Measurements from ENCODE around the gene FAM117B.

FAM117B gene

GRCh38 chr2:202690321-202690900, 55.6 kb downstream of the FAM117B start:
- no peak for TF ChIP-seq CTCF (IDR thresholded peaks at IDR 0.05; ENCODE audit: low read depth, low read length)
- no peak for DNase-seq

GRCh38 chr2:202693503-202693902, 58.7 kb downstream of the FAM117B start:
- no peaks in the 10 kb centered on the region for H3K9me3 ChIP-seq (ENCODE audit: severe bottlenecking)
- peaks cover 11% of the 10 kb centered on the region for H3K36me3 ChIP-seq
- no peak overlapping the region for H3K27ac ChIP-seq
- no peak overlapping the region for H3K4me3 ChIP-seq (ENCODE audit: low read depth, low read length)
- no peak for TF ChIP-seq CTCF (IDR thresholded peaks at IDR 0.05; ENCODE audit: low read depth, low read length)
- no peaks in the 10 kb centered on the region for H3K27me3 ChIP-seq (ENCODE audit: insufficient read depth, low read depth, severe bottlenecking)
- DNase-seq: no peak

More at GRCh38 chr2:202690321-202690900, 55.6 kb downstream of the FAM117B start:
- Histone ChIP-seq H3K27ac (no peak overlapping the region), H3K4me3 (ENCODE audit: low read depth, low read length) (no peak overlapping the region), H3K27me3 (ENCODE audit: insufficient read depth, low read depth, severe bottlenecking) (no peaks in the 10 kb centered on the region), H3K9me3 (ENCODE audit: severe bottlenecking) (no peaks in the 10 kb centered on the region), H3K36me3 (no peaks in the 10 kb centered on the region)

DNA sequence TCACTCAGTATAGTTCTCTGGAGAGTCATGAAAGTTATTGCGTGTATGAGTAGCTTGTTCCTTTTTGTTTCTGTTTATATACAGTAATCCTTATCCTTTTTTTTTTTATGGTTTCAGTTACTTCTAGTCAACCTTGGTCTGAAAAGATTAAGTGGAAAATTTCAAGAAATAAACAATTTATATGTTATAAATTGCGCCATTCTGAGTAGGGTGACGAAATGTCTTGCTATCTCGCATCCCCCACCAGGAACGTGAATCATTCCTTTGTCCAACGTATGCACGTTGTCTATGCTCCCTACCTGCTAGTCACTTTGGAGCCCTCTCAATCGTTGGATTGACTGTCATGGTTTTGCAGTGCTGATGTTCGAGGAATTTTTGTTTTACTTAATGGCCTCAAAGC, 60.4 kb downstream of the FAM117B start:
- TF ChIP-seq CTCF (IDR thresholded peaks at IDR 0.05; ENCODE audit: low read depth, low read length): no peak
- no peak overlapping the region for H3K27ac ChIP-seq
- no peaks in the 10 kb centered on the region for H3K27me3 ChIP-seq (ENCODE audit: insufficient read depth, low read depth, severe bottlenecking)
- no peak for DNase-seq
- no peaks in the 10 kb centered on the region for H3K9me3 ChIP-seq (ENCODE audit: severe bottlenecking)
- H3K4me3 ChIP-seq (ENCODE audit: low read depth, low read length): no peak overlapping the region
- peaks cover 15% of the 10 kb centered on the region for H3K36me3 ChIP-seq

DNA sequence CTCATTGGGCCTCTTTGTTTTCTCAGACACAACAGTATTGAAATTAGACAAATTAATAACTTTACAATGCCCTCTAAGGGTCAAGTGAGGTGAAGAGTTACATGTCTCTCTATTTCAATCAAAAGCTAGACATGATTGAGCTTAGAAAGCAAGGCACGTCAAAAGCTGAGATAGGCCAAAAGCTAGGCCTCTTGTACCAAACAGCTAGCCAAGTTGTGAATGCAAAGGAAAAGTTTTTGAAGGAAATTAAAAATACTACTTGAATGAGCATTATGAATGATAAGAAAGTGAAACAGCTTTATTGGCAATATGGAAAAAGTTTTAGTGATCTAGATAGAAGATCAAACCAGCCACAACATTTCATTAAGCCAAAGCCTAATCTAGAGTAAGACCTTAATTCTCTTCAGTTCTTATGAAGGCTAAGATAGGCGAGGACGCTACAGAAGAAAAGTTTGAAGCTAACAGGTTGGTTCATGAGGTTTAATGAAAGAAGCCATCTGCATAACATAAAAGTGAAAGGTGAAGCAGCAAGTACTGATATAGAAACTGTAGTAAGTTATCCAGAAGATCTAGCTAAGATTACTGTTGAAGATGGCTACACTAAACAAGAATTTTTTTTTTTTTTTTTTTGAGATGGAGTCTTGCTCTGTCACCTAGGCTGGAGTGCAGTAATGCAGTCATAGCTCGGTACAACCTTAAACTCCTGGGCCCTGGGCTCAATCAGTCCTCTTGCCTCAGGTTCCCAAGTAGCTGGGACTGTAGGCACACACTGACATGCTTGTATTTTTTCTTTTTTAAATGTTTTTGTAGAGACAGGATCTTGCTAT, 65.5 kb downstream of the FAM117B start:
- peaks cover 15% of the 10 kb centered on the region for H3K36me3 ChIP-seq
- no peak for TF ChIP-seq CTCF (IDR thresholded peaks at IDR 0.05; ENCODE audit: low read depth, low read length)
- no peaks in the 10 kb centered on the region for H3K27me3 ChIP-seq (ENCODE audit: insufficient read depth, low read depth, severe bottlenecking)
- no peak overlapping the region for H3K4me3 ChIP-seq (ENCODE audit: low read depth, low read length)
- H3K27ac ChIP-seq: no peak overlapping the region
- no peaks in the 10 kb centered on the region for H3K9me3 ChIP-seq (ENCODE audit: severe bottlenecking)
- DNase-seq: no peak

DNA sequence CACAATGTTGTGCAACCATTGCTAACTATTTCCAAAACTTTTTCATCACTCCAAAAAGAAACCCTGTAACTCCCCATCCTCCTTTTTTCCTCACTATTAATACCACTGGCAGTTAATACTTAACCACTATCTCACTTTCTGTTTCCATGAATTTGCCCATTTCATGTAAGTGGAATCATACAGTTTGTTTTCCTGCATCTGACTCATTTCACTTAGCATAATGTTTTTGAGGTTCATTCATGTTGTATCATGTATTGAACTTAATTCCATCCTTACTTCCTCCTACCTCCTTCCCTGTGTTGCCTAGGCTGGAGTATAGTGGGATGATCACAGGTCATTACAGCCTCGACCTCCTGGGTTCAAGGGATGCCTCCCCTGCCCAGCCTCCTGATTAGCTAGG, 68.3 kb downstream of the FAM117B start:
- no peaks in the 10 kb centered on the region for H3K27me3 ChIP-seq (ENCODE audit: insufficient read depth, low read depth, severe bottlenecking)
- no peak overlapping the region for H3K27ac ChIP-seq
- H3K36me3 ChIP-seq: peaks cover 6% of the 10 kb centered on the region
- DNase-seq: no peak
- TF ChIP-seq CTCF (IDR thresholded peaks at IDR 0.05; ENCODE audit: low read depth, low read length): no peak
- no peak overlapping the region for H3K4me3 ChIP-seq (ENCODE audit: low read depth, low read length)
- H3K9me3 ChIP-seq (ENCODE audit: severe bottlenecking): no peaks in the 10 kb centered on the region
